Measurements from ENCODE around the gene GTPBP3.

GTPBP3 gene

DNA sequence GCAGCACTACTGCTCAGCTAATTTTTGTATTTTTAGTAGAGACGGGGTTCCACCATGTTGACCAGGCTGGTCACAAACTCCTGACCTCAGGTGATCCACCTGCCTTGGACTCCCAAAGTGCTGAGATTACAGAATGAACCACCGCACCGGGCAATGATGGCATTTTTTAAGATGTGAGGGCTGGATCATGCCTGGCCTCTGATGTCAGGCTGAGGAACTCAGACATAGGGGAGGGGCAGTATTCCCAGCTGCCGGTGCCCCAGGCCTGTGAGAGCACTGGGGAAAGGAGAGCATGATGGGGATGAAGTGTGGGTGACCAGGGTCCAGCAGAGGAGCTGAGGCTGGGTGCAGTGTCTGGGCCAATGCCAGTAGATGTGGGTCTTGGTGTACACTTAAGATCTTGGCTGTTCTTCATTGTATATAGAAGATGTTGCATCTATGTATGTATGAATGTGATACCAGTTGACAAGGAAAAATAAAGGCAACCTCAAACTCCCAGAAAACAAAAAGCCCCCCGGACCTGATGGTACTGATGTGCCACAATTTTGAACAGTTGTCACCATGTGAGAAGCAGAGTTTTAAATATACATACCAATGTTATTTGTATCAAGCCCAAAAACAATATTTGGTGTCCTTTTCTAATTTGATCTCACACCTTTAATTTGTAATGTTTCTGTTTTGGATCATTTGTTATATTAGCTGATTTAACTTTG lies 43.2 kb downstream of the GTPBP3 start:
- no peak for DNase-seq (ENCODE audit: low read depth, low spot score)

DNA sequence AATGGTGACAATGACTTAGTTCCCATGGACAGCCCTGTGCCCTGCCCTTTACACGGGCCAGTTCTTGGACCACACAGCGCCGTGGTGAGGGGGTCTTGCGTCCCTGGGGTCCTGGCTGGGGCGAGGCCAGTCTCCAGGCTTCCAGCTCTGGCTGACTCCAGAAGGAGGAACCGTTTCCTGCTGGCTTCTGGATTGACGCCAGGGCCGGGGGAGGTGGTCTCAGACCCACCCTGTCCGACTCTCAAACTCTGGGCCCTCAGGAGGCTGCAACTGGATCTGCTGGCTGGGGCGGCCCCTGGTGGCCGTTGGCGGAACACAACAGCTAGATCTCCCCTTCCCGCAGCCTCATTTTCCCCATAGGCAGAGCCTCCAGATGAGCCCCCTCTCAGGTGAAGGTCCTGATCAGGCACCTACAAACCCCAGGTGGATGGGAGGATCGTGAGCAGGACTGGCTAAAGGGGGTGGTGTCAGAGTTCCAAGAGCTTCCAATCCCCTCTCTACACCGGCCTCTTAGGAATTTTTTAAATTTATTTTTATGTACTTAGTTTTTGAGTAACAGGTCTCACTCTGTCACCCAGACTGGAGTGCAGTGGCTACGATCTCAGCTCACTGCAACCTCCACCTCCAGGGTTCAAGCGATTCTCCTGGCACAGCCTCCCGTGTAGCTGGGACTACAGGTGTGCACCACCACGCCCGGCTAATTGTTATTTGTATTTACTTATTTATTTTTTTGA lies 48.7 kb downstream of the GTPBP3 start:
- DNase-seq (ENCODE audit: low read depth, low spot score): no peak

DNA sequence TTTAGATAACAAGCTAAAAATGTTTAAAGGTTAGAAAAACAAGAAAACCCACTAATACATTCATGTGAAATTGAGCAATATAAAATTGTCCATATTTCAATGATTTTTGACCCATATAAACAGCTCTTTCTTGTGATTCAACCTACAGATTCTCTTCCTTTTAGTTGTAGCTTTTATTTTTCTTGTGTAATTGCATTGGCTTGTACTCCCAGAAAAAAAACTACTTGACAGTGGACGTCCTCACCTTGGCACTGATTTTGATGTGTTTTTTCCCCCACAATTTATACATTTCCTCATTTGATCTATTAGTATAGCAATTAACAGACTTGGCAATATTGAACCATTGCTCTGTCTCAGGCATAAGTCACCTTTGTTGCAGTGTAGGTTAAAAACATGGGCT lies 51.9 kb downstream of the GTPBP3 start:
- DNase-seq (ENCODE audit: low read depth, low spot score): no peak

DNA sequence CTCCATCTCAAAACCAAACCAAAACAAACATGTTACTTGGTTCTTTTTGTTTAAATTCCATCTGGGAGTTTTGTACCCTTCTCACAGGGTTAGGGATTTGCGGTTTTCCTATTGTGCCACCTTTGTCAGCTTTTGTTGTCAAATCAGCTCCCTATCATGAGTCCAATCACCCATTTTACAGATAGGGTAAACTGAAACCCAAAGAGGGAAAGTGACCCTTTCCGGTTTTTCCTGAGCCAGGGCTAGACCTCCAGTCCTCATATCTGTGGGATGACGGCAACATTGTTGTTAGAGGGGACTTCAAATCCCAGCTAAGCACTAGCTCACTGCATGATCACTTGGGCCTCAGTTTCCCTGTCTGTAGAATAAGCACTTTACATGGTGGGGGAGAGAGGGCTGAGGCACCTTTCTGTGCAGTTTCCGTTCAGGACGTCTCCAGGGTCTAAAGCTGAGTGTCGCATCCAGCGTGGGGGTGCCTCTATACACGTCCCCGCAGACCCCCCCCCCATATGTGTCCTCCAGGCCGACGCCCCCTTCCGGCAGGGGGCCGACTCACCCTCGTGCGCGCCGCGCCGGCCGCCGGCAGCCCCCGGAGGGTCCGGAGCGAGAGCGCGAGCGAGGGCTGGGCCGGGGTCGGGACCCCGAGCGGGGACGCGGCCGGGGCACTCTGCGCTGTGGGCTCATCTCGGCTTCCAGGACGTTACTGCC lies 52.8 kb downstream of the GTPBP3 start:
- no peak for DNase-seq (ENCODE audit: low read depth, low spot score)

DNA sequence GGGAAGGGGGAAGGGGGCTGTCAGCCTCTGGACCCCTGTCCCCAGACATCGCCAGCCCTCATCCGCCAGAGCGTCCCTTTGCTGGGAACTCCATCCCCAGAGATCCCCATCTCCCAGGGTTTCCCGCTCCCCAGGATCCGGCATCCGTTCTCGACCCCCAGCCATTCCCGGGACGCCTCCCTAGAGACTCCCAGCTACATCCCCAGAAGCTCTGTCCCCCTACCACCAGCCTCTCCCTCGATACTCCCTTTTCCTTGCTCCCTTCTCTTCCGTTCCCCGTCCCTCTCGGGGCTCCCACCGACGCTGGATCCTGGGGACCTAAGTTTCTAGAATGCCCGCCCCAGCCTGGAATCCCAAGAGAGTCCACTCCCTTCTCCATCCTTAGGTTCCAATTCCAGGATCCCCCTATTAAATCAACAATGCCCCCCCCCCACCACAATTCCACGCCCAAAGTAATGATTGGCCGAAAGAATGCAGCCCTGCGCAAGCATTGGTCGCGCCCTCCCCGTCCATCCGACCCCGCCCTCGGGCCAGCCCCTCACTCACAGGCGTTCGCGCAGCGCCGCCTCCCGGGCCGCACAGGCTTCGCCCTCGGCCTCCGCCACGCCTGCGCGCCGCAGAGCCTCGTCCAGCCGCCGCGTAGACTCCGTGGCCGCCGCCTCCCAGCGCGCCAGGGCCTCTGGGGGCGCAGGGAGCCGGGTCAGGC lies 53.5 kb downstream of the GTPBP3 start:
- DNase-seq (ENCODE audit: low read depth, low spot score): no peak

- DNase-seq (ENCODE audit: low read depth, low spot score): no peak
These were observed 54.2 kb downstream of the GTPBP3 start for GRCh38 chr19:17391371-17392151.

All from iPS DF 19.7 (cell line).